ENCODE measurements around the gene IMPA2. TPM values are rescaled to one million over a fixed set of nuclear protein-coding genes. Genes with fewer than 3 reads are reported as not detected.
A peak's percentile ranks its signal among the peaks of the same experiment; 100 is the strongest.

The IMPA2 gene
- total and polyA plus RNA-seq, 2 of the 4 experiments (the other 2 are of a cell fraction): 5.4 to 5.5 TPM

DNA sequence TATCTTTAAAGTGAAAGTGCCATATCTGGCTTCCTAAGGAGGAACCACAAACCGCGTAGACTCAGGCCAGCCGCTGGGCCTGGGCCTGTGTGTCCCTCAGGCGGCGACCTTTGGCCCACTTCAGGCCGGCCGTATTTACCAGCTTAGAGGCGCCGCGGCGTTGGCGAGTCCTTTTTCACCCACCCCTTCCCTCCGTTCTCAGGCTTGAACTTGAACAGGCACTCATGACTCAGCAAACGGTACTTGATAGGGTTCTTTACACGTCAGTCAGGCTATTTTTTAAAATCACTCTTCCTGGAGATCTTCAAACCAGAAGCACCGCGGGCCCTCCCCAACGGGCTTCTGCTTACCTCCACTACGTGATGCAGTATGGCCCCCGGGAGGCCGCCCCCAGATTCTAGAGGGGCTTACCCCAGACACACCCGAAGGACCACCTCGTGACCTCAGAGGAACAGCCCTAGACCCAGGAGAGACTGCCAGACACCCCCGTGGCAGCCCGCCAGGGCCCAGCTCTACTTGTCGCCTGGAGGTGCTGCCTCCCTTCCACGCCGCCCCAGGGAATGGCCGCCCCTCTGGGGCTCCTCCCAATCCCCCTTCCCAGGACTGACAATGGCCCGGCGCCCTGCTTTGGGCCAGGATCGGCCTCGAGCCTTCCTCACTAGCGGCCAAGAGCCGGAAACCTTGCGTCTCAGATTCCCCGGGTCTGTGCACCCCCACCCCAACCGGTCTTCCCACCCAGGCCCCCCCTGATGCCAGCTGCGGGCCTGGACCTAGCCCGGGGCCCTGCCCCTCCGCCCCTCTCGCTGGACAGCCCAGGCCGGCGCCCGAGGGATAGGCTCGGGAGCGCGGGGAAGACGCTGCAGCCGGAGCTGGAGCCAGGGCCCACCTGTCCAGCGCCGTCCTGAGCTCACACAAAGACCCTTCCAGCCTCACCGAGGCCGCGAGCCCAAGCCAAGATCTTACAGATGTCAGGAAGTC is 33.8 kb upstream of the IMPA2 start:
- peak overlapping the region; percentile 81 for H3K14ac ChIP-seq (replicated peaks; ENCODE audit: low read depth, low read length)
- peak overlapping the region; percentile 85 for H4K5ac ChIP-seq (ENCODE audit: low read depth, low read length)
- peak overlapping the region; percentile 87 for H2BK20ac ChIP-seq (ENCODE audit: low read depth, low read length)
- H2BK120ac ChIP-seq (ENCODE audit: low read depth, low read length): peak overlapping the region; percentile 94
- peak overlapping the region; percentile 21 for H3K4me2 ChIP-seq (ENCODE audit: low read depth, low read length)
- peak overlapping the region; percentile 85 for H3K4ac ChIP-seq (ENCODE audit: low read depth, low read length)
- H4K91ac ChIP-seq (ENCODE audit: insufficient read depth, low read depth, low read length): peak overlapping the region; percentile 94
- WGBS, 2 experiments (ENCODE audit: extremely low coverage in 2 of 2, insufficient read length in 1 of 2): 28% methylated on average over 15 of the region's 55 CpGs; no CpG with 5 or more reads in 1 of the 2 experiments
- H2BK15ac ChIP-seq (ENCODE audit: low read depth, low read length): peak overlapping the region; percentile 78; the same call in 1 of the 3 replicates
- 0 out of 2 replicates have a peak overlapping the region, but pooled peaks have one; percentile 14 for H3K56ac ChIP-seq (ENCODE audit: extremely low read depth, insufficient read depth, low read length)
- H3K9ac ChIP-seq (ENCODE audit: low read depth, low read length): peak overlapping the region; percentile 18
- H2AK9ac ChIP-seq (replicated peaks; ENCODE audit: low read depth, low read length, poor library complexity): peak overlapping the region; percentile 57
- H3K79me1 ChIP-seq (ENCODE audit: low read depth in 1 of 2, low read length in 2 of 2): no peaks in the 10 kb centered on the region; a peak in 1 of 4 replicates
- H3K4me1 ChIP-seq (ENCODE audit: control insufficient read depth, insufficient read depth, low read length): peaks cover 24% of the 10 kb centered on the region
- ChIA-PET POLR2A (ENCODE audit: unreplicated experiment) (no interaction called here), CTCF (no interaction called here)
- 0 out of 2 replicates have a peak, but pooled peaks cover 2% of the 10 kb centered on the region for H3K9me1 ChIP-seq (ENCODE audit: insufficient read depth, low read length)
- H2AK5ac ChIP-seq (ENCODE audit: low read depth, low read length): peak overlapping the region; percentile 81; the same call in 1 of the 2 replicates
- no peaks in the 10 kb centered on the region for H3K27me3 ChIP-seq (ENCODE audit: control insufficient read depth, insufficient read depth, low read length)
- peak overlapping the region; percentile 67 for H3K18ac ChIP-seq (ENCODE audit: low read depth, low read length)
- no peaks in the 10 kb centered on the region for H4K20me1 ChIP-seq (ENCODE audit: insufficient read depth, low read length)
- peak; percentile 97 for DNase-seq
- H2AFZ ChIP-seq (replicated peaks; ENCODE audit: low read length, poor library complexity): peak overlapping the region; percentile 89
- H3K9me3 ChIP-seq (ENCODE audit: control insufficient read depth, insufficient read depth, low read length): no peaks in the 10 kb centered on the region
- peak overlapping the region; percentile 88 for H3K27ac ChIP-seq (ENCODE audit: insufficient read depth, low read length)
- dilution Hi-C loops (cut with HindIII; ENCODE audit: low sequenced_read_pairs, unreplicated experiment): no loop called here
- ATAC-seq (ENCODE audit: low read depth): peak; percentile 88
- in situ Hi-C loops (cut with MboI; ENCODE audit: low sequenced_read_pairs): no loop called here
- no peak overlapping the region for H3K4me3 ChIP-seq (ENCODE audit: insufficient read depth, low read depth, low read length)
- BruUV-seq (replicated peaks): no TSS peak
- intact Hi-C loops (cut with micrococcal nuclease): loop anchor here (1.0 to 10.0 kb wide), 3 partner anchors 34 to 327 kb away; partner anchors contain the start of genes CHMP1B and IMPA2
- H3K23ac ChIP-seq (ENCODE audit: low read depth, low read length): 0 out of 2 replicates have a peak overlapping the region, but pooled peaks have one; percentile 44
- no peaks in the 10 kb centered on the region for H3K36me3 ChIP-seq (ENCODE audit: control insufficient read depth, insufficient read depth, low read length)
- peak overlapping the region; percentile 71 to 91 for H4K8ac ChIP-seq (ENCODE audit: low read depth in 2 of 2, low read length in 2 of 2)
- H2BK5ac ChIP-seq (ENCODE audit: low read depth, low read length, poor library complexity, severe bottlenecking): peak overlapping the region; percentile 99
- TF ChIP-seq USF2 (IDR thresholded peaks at IDR 0.05; ENCODE audit: low read depth, low read length) (peak; percentile 31; the same call in 1 of the 2 replicates), RAD21 (IDR thresholded peaks at IDR 0.05; ENCODE audit: low read length) (no peak), MXI1 (IDR thresholded peaks at IDR 0.05; ENCODE audit: borderline replicate concordance, low read depth, low read length) (no peak), POLR2A (IDR thresholded peaks at IDR 0.05; ENCODE audit: low read depth, low read length) (no peak), FOS (IDR thresholded peaks at IDR 0.05; ENCODE audit: low read depth, low read length) (peak; percentile 32; the same call in 1 of the 2 replicates), RCOR1 (IDR thresholded peaks at IDR 0.05; ENCODE audit: insufficient replicate concordance, low read length) (peak; percentile 52), BHLHE40 (IDR thresholded peaks at IDR 0.05; ENCODE audit: low read depth, low read length) (no peak), CHD1 (IDR thresholded peaks at IDR 0.05; ENCODE audit: low read depth, low read length) (no peak), NFE2L2 (IDR thresholded peaks at IDR 0.05; ENCODE audit: low read depth, low read length) (peak; percentile 96), MAFK (IDR thresholded peaks at IDR 0.05; ENCODE audit: low read depth, low read length) (peak; percentile 94), RFX5 (IDR thresholded peaks at IDR 0.05; ENCODE audit: low read depth, low read length) (no peak)
- TF ChIP-seq, protein P1, sequence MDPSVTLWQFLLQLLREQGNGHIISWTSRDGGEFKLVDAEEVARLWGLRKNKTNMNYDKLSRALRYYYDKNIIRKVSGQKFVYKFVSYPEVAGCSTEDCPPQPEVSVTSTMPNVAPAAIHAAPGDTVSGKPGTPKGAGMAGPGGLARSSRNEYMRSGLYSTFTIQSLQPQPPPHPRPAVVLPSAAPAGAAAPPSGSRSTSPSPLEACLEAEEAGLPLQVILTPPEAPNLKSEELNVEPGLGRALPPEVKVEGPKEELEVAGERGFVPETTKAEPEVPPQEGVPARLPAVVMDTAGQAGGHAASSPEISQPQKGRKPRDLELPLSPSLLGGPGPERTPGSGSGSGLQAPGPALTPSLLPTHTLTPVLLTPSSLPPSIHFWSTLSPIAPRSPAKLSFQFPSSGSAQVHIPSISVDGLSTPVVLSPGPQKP (IDR thresholded peaks at IDR 0.05; ENCODE audit: borderline replicate concordance, low read depth, low read length): no peak
- TF ChIP-seq, protein P2, sequence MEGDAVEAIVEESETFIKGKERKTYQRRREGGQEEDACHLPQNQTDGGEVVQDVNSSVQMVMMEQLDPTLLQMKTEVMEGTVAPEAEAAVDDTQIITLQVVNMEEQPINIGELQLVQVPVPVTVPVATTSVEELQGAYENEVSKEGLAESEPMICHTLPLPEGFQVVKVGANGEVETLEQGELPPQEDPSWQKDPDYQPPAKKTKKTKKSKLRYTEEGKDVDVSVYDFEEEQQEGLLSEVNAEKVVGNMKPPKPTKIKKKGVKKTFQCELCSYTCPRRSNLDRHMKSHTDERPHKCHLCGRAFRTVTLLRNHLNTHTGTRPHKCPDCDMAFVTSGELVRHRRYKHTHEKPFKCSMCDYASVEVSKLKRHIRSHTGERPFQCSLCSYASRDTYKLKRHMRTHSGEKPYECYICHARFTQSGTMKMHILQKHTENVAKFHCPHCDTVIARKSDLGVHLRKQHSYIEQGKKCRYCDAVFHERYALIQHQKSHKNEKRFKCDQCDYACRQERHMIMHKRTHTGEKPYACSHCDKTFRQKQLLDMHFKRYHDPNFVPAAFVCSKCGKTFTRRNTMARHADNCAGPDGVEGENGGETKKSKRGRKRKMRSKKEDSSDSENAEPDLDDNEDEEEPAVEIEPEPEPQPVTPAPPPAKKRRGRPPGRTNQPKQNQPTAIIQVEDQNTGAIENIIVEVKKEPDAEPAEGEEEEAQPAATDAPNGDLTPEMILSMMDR (conservative IDR thresholded peaks at IDR 0.05; ENCODE audit: low read depth, low read length): no peak
